Mesenchymal stem cell (in vitro differentiated cells and primary cell): ENCODE measurements around the gene DCLRE1B.
A peak's percentile ranks its signal among the peaks of the same experiment; 100 is the strongest.

ENCODE experiments used
- DNase-seq: peaks from one replicate; pipeline ENCODE4 v3.0.0-alpha.2; 2013
- H2AFZ ChIP-seq: one replicate; pipeline ENCODE4 v1.6.1; 2013; ENCODE audit warnings: low read depth, mild to moderate bottlenecking, control low read depth, inconsistent platforms, low read length, moderate library complexity
- H2AK5ac ChIP-seq: 2 replicates; pipeline ENCODE4 v1.6.1; 2013; ENCODE audit warnings: low read length, moderate library complexity, mild to moderate bottlenecking, inconsistent platforms; ENCODE audit not compliant: severe bottlenecking
- H2BK120ac ChIP-seq: one replicate; pipeline ENCODE4 v1.6.1; 2013; ENCODE audit warnings: low read depth, mild to moderate bottlenecking, inconsistent platforms, low read length, moderate library complexity
- H2BK12ac ChIP-seq, 2 experiments: one replicate each; pipeline ENCODE4 v1.6.1; 2013; ENCODE audit warnings: inconsistent platforms in 2 of 2, low read length in 2 of 2, mild to moderate bottlenecking in 2 of 2, moderate library complexity in 2 of 2, control low read depth in 1 of 2
- H2BK15ac ChIP-seq: one replicate; pipeline ENCODE4 v1.6.1; 2013; ENCODE audit warnings: mild to moderate bottlenecking, low read depth, inconsistent platforms; ENCODE audit not compliant: poor library complexity, severe bottlenecking
- H2BK5ac ChIP-seq: 2 replicates; pipeline ENCODE4 v1.6.1; 2013; ENCODE audit warnings: low read depth, mild to moderate bottlenecking, low read length, control low read depth, inconsistent platforms; ENCODE audit not compliant: poor library complexity, severe bottlenecking
- H3K14ac ChIP-seq, 2 experiments: one replicate each; pipeline ENCODE4 v1.6.1; 2013; ENCODE audit warnings: inconsistent platforms in 2 of 2, low read length in 2 of 2, control low read depth in 1 of 2, mild to moderate bottlenecking in 1 of 2, moderate library complexity in 1 of 2
- H3K18ac ChIP-seq, 2 experiments: one replicate each; pipeline ENCODE4 v1.6.1; 2013; ENCODE audit warnings: inconsistent platforms in 2 of 2, low read length in 2 of 2, control low read depth in 1 of 2, low read depth in 1 of 2, mild to moderate bottlenecking in 1 of 2
- H3K23ac ChIP-seq, 2 experiments: one replicate each; pipeline ENCODE4 v1.6.1; 2013; ENCODE audit warnings: inconsistent platforms in 2 of 2, low read length in 2 of 2, mild to moderate bottlenecking in 2 of 2, moderate library complexity in 2 of 2, control low read depth in 1 of 2
- H3K27ac ChIP-seq: 2 replicates; pipeline ENCODE4 v1.5.1; 2013; ENCODE audit warnings: mild to moderate bottlenecking, moderate library complexity, low read length, control low read depth, inconsistent platforms; ENCODE audit not compliant: poor library complexity, severe bottlenecking
- H3K27me3 ChIP-seq, 2 experiments: 2 replicates each; pipeline versions ENCODE4 v1.6.1 to v1.7.0; 2013; ENCODE audit warnings: low read length in 2 of 2, mild to moderate bottlenecking in 2 of 2, moderate library complexity in 2 of 2, control low read depth in 1 of 2, inconsistent platforms in 1 of 2; ENCODE audit not compliant: control insufficient read depth in 1 of 2, insufficient read depth in 1 of 2
- H3K36me3 ChIP-seq, 2 experiments: 2 replicates each; pipeline versions ENCODE4 v1.6.1 to v1.7.0; 2013; ENCODE audit warnings: low read length in 2 of 2, control low read depth in 1 of 2, inconsistent platforms in 1 of 2, low read depth in 1 of 2, mild to moderate bottlenecking in 1 of 2; ENCODE audit not compliant: insufficient read depth in 2 of 2, control insufficient read depth in 1 of 2
- H3K4ac ChIP-seq, 2 experiments: one replicate each; pipeline ENCODE4 v1.6.1; 2013; ENCODE audit warnings: inconsistent platforms in 2 of 2, low read length in 2 of 2, mild to moderate bottlenecking in 2 of 2, moderate library complexity in 2 of 2, control low read depth in 1 of 2, low read depth in 1 of 2
- H3K4me1 ChIP-seq: 2 replicates; pipeline ENCODE4 v1.6.1; 2013; ENCODE audit warnings: low read depth, low read length, control low read depth; ENCODE audit not compliant: control insufficient read depth, insufficient read depth
- H3K4me2 ChIP-seq: 2 replicates; pipeline ENCODE4 v1.6.1; 2013; ENCODE audit warnings: low read length, mild to moderate bottlenecking, inconsistent platforms; ENCODE audit not compliant: poor library complexity, severe bottlenecking
- H3K4me3 ChIP-seq, 2 experiments: 2 replicates each; pipeline versions ENCODE4 v1.5.1 to v1.7.0; 2013; ENCODE audit warnings: low read length in 2 of 2, mild to moderate bottlenecking in 2 of 2, control low read depth in 1 of 2, low read depth in 1 of 2; ENCODE audit not compliant: insufficient read depth in 1 of 2
- H3K79me1 ChIP-seq: replicated peaks from 2 replicates; pipeline ENCODE4 v1.6.1; 2013; ENCODE audit warnings: mild to moderate bottlenecking, control low read depth, low read length, inconsistent platforms; ENCODE audit not compliant: poor library complexity, severe bottlenecking
- H3K9ac ChIP-seq: 2 replicates; pipeline ENCODE4 v1.7.0; 2013; ENCODE audit warnings: mild to moderate bottlenecking, low read length, moderate library complexity
- H3K9me3 ChIP-seq: 2 replicates; pipeline ENCODE4 v1.7.0; 2013; ENCODE audit warnings: mild to moderate bottlenecking, low read length; ENCODE audit not compliant: control insufficient read depth
- H4K8ac ChIP-seq: one replicate; pipeline ENCODE4 v1.6.1; 2013; ENCODE audit warnings: inconsistent platforms, mild to moderate bottlenecking, low read length, moderate library complexity
- H4K91ac ChIP-seq: one replicate; pipeline ENCODE4 v1.6.1; 2013; ENCODE audit warnings: mild to moderate bottlenecking, low read length, inconsistent platforms
- WGBS: methylation state at CpG from one replicate; pipeline ENCODE4 v1.1.7; 2013; ENCODE audit warnings: mixed read lengths; 5-methylcytosine and 5-hydroxymethylcytosine counted together

Gene DCLRE1B

GRCh38 chr1:113931451-113931851 is 26.3 kb downstream of the DCLRE1B start:
- peaks cover 3% of the 10 kb centered on the region for H3K4me1 ChIP-seq
- H2BK5ac ChIP-seq, result no peak overlapping the region
- no peak overlapping the region for H4K91ac ChIP-seq
- WGBS, result 53% methylated on average over 2 of the region's 3 CpGs
- H3K4me2 ChIP-seq, result peak overlapping the region; percentile 49
- peak overlapping the region in 1 of 2 experiments; percentile 100 for H3K4me3 ChIP-seq
- no peak overlapping the region for H2BK15ac ChIP-seq
- DNase-seq, result peak; percentile 76
- H2AK5ac ChIP-seq, result no peak overlapping the region
- no peak overlapping the region for H3K14ac ChIP-seq
- no peak overlapping the region for H4K8ac ChIP-seq
- H3K27me3 ChIP-seq, result no peaks in the 10 kb centered on the region
- H3K9ac ChIP-seq, result peak overlapping the region; percentile 100
- H2BK12ac ChIP-seq, result no peak overlapping the region
- no peaks in the 10 kb centered on the region for H3K9me3 ChIP-seq
- no peak overlapping the region for H2BK120ac ChIP-seq
- H3K18ac ChIP-seq, result no peak overlapping the region
- H3K23ac ChIP-seq, result no peak overlapping the region
- H3K36me3 ChIP-seq, result no peaks in the 10 kb centered on the region
- peak overlapping the region; percentile 46 for H3K27ac ChIP-seq
- no peak overlapping the region for H2AFZ ChIP-seq
- H3K4ac ChIP-seq, result no peak overlapping the region
- peaks cover 3% of the 10 kb centered on the region for H3K79me1 ChIP-seq

GRCh38 chr1:113934006-113934405 is 28.9 kb downstream of the DCLRE1B start:
- Histone ChIP-seq H2AK5ac (no peak overlapping the region), H3K4ac (no peak overlapping the region), H2AFZ (no peak overlapping the region), H3K79me1 (peaks cover 6% of the 10 kb centered on the region), H3K4me2 (no peak overlapping the region), H3K27ac (no peak overlapping the region), H3K14ac (no peak overlapping the region), H3K23ac (no peak overlapping the region), H3K27me3 (no peaks in the 10 kb centered on the region), H2BK120ac (no peak overlapping the region), H3K9ac (no peak overlapping the region), H4K91ac (no peak overlapping the region), H3K4me3 (no peak overlapping the region), H2BK15ac (no peak overlapping the region), H2BK5ac (no peak overlapping the region), H4K8ac (no peak overlapping the region), H3K4me1 (peaks cover 5% of the 10 kb centered on the region), H3K18ac (no peak overlapping the region), H3K36me3 (no peaks in the 10 kb centered on the region), H2BK12ac (no peak overlapping the region), H3K9me3 (no peaks in the 10 kb centered on the region)
- DNase-seq, result no peak

GRCh38 chr1:113934511-113935055 is 29.5 kb downstream of the DCLRE1B start:
- H3K9ac ChIP-seq, result no peak overlapping the region
- H3K9me3 ChIP-seq, result no peaks in the 10 kb centered on the region
- no peak overlapping the region for H2BK5ac ChIP-seq
- no peaks in the 10 kb centered on the region for H3K27me3 ChIP-seq
- H2AFZ ChIP-seq, result no peak overlapping the region
- H3K79me1 ChIP-seq, result peaks cover 4% of the 10 kb centered on the region
- H3K36me3 ChIP-seq, result no peaks in the 10 kb centered on the region
- no peak for DNase-seq
- H3K4me1 ChIP-seq, result peaks cover 5% of the 10 kb centered on the region
- H2AK5ac ChIP-seq, result no peak overlapping the region
- H3K4me2 ChIP-seq, result no peak overlapping the region
- no peak overlapping the region for H3K4me3 ChIP-seq
- 95% methylated on average over 4 of the region's 5 CpGs for WGBS
- no peak overlapping the region for H2BK120ac ChIP-seq
- no peak overlapping the region for H3K14ac ChIP-seq
- no peak overlapping the region for H3K23ac ChIP-seq
- no peak overlapping the region for H2BK15ac ChIP-seq
- H3K27ac ChIP-seq, result no peak overlapping the region
- H3K18ac ChIP-seq, result no peak overlapping the region
- no peak overlapping the region for H4K8ac ChIP-seq
- H3K4ac ChIP-seq, result no peak overlapping the region
- no peak overlapping the region for H2BK12ac ChIP-seq
- no peak overlapping the region for H4K91ac ChIP-seq

- Histone ChIP-seq H3K79me1 (peaks cover 4% of the 10 kb centered on the region), H3K27ac (no peak overlapping the region), H3K14ac (no peak overlapping the region), H2AFZ (no peak overlapping the region), H3K4me2 (no peak overlapping the region), H3K23ac (no peak overlapping the region), H3K9ac (no peak overlapping the region), H2BK15ac (no peak overlapping the region), H4K91ac (no peak overlapping the region), H3K4me1 (peaks cover 5% of the 10 kb centered on the region), H2BK5ac (no peak overlapping the region), H3K9me3 (no peaks in the 10 kb centered on the region), H2BK12ac (no peak overlapping the region), H3K27me3 (no peaks in the 10 kb centered on the region), H4K8ac (no peak overlapping the region), H3K36me3 (peaks cover 0 to under 1% of the 10 kb centered on the region in 2 experiments), H2BK120ac (no peak overlapping the region), H3K4me3 (no peak overlapping the region), H3K4ac (no peak overlapping the region), H2AK5ac (no peak overlapping the region), H3K18ac (no peak overlapping the region)
- DNase-seq, result no peak
- 100% methylated on average over 1 of the region's 1 CpG for WGBS
These were observed 30.1 kb downstream of the DCLRE1B start for GRCh38 chr1:113935176-113935575.
